K562 (cell line): Measurements from ENCODE around the gene SPRED2. TPM values are rescaled to one million over a fixed set of nuclear protein-coding genes. Genes with fewer than 3 reads are reported as not detected.

Experiments used
- ATAC-seq: fragments of 200-7000 bp; cut with Tn5 transposase; 3 replicates; pipeline ENCODE4 v1.9.1; 2020; ENCODE audit warnings: moderate library complexity
- BruUV-seq: library from RNA; stranded (reverse); fragments of 400-500 nt; replicated peaks from 2 replicates; lab custom pipeline; 2021; lab: Mats Ljungman, UMichigan
- CTCF ChIA-PET: fragments of 300-600 bp; formaldehyde crosslinking; extraction: SDS; loops from one replicate; lab custom pipeline; 2021; ENCODE audit warnings: low intra/inter-chr PET ratio; lab: Yijun Ruan, JAX
- POLR2A ChIA-PET: fragments of 300-600, 350-650 bp; sonication (Branson Sonifier 250); formaldehyde crosslinking; extraction: SDS; loops from one replicate; lab custom pipeline; 2021; ENCODE audit warnings: antibody characterized with exemption, inconsistent platforms; lab: Yijun Ruan, JAX
- DNase-seq, 4 experiments: peaks; one replicate each; pipeline versions ENCODE4 v3.0.0 to v3.0.0-alpha.2; 2011 to 2018; ENCODE audit warnings: low spot score in 3 of 4, mixed read lengths in 3 of 4; ENCODE audit errors: extremely low read depth in 1 of 4
- FAIRE-seq: peaks from 2 replicates; lab custom pipeline; 2011; peaks lifted over from hg19 to GRCh38; lab: Jason Lieb, UNC
- H2AFZ ChIP-seq: 2 replicates; pipeline ENCODE4 v1.6.0; 2011; ENCODE audit warnings: low read depth, low read length, control low read depth, inconsistent platforms
- H3K27ac ChIP-seq: fragments of 200-600 bp; 3 replicates; pipeline ENCODE4 v1.8.0; 2011; ENCODE audit warnings: low read depth, mild to moderate bottlenecking, control low read depth, inconsistent platforms, low read length, moderate library complexity, mixed read lengths; ENCODE audit errors: extremely low read depth
- H3K27me3 ChIP-seq, 2 experiments: fragments of 300-600 bp in 1 of 2; 2 replicates in 1 of 2; 3 replicates in 1 of 2; pipeline versions ENCODE4 v1.6.0 to v1.8.0; 2011; ENCODE audit warnings: inconsistent platforms in 2 of 2, low read length in 2 of 2, mild to moderate bottlenecking in 1 of 2, mixed read lengths in 1 of 2, moderate library complexity in 1 of 2; ENCODE audit not compliant: control insufficient read depth in 2 of 2, insufficient read depth in 2 of 2
- H3K36me3 ChIP-seq: fragments of 300-600 bp; 3 replicates; pipeline ENCODE4 v1.8.0; 2011; ENCODE audit warnings: mild to moderate bottlenecking, low read length, inconsistent platforms; ENCODE audit not compliant: control insufficient read depth, insufficient read depth
- H3K4me1 ChIP-seq, 2 experiments: fragments of 200-600 bp in 1 of 2; replicated peaks in 1 of 2; 2 replicates in 1 of 2; 3 replicates in 1 of 2; pipeline versions ENCODE4 v1.5.1 to v1.8.0; 2011; ENCODE audit warnings: inconsistent platforms in 2 of 2, low read length in 2 of 2, mild to moderate bottlenecking in 1 of 2, mixed read lengths in 1 of 2, moderate library complexity in 1 of 2; ENCODE audit not compliant: control insufficient read depth in 2 of 2, insufficient read depth in 2 of 2
- H3K4me2 ChIP-seq: 2 replicates; pipeline ENCODE4 v1.6.1; 2011; ENCODE audit warnings: low read length, control low read depth, inconsistent platforms, mixed read lengths; ENCODE audit not compliant: insufficient read depth
- H3K4me3 ChIP-seq: fragments of 200-600 bp; sonication (generic), shearing (Covaris generic); 2 replicates; pipeline ENCODE4 v1.5.1; 2016; ENCODE audit warnings: control low read depth, inconsistent platforms
- H3K79me2 ChIP-seq: fragments of 200-600 bp; 3 replicates; pipeline ENCODE4 v1.8.0; 2011; ENCODE audit warnings: low read length, inconsistent platforms; ENCODE audit not compliant: control insufficient read depth, insufficient read depth
- H3K9ac ChIP-seq, 2 experiments: 2 replicates each; pipeline versions ENCODE4 v1.6.0 to v1.6.1; 2011; ENCODE audit warnings: low read depth in 2 of 2, low read length in 2 of 2, control low read depth in 1 of 2, inconsistent platforms in 1 of 2, mild to moderate bottlenecking in 1 of 2, mixed read lengths in 1 of 2; ENCODE audit not compliant: insufficient read depth in 1 of 2
- H3K9me1 ChIP-seq: one replicate; pipeline ENCODE4 v1.6.0; 2011; ENCODE audit warnings: inconsistent platforms, mild to moderate bottlenecking, low read length, moderate library complexity; ENCODE audit not compliant: control insufficient read depth, insufficient read depth
- H3K9me3 ChIP-seq: replicated peaks from 2 replicates; pipeline ENCODE4 v1.5.1; 2011; ENCODE audit warnings: low read depth, low read length, inconsistent platforms; ENCODE audit not compliant: control insufficient read depth, insufficient read depth
- H4K20me1 ChIP-seq: replicated peaks from 2 replicates; pipeline ENCODE4 v1.6.1; 2011; ENCODE audit warnings: low read length, inconsistent platforms, mixed read lengths; ENCODE audit not compliant: control insufficient read depth, insufficient read depth
- BCL6 ChIP-seq: fragments of 250-450 bp; sonication (Bioruptor Pico); IDR thresholded peaks from 2 replicates; pipeline ENCODE4 v1.4.0; 2020
- FOXM1 ChIP-seq, 2 experiments: fragments of 450-650 bp in 1 of 2; sonication (generic) in 1 of 2; formaldehyde crosslinking in 1 of 2; IDR thresholded peaks; 2 replicates each; pipeline versions ENCODE4 v1.6.1 to v1.9.0; 2017 to 2022; ENCODE audit warnings: low read depth in 2 of 2, mild to moderate bottlenecking in 2 of 2, missing genetic modification reagents in 1 of 2, moderate library complexity in 1 of 2
- SIN3A ChIP-seq, 2 experiments: fragments of 150-350 bp in 1 of 2; IDR thresholded peaks; 2 replicates each; pipeline ENCODE4 v1.6.1; 2011 to 2016; ENCODE audit warnings: borderline replicate concordance in 2 of 2, low read depth in 2 of 2, low read length in 2 of 2, mild to moderate bottlenecking in 2 of 2, moderate library complexity in 2 of 2; ENCODE audit not compliant: control insufficient read depth in 1 of 2
- U2AF1 ChIP-seq: fragments of 200-400 bp; formaldehyde crosslinking; optimal IDR thresholded peaks from 2 replicates; pipeline ENCODE3; 2017; ENCODE audit warnings: mild to moderate bottlenecking, low read depth, low read length, moderate library complexity
- ZNF253 ChIP-seq: fragments of 250-450 bp; sonication (Bioruptor Pico); conservative IDR thresholded peaks from 2 replicates; pipeline ENCODE4 v1.6.1; 2021; ENCODE audit warnings: mild to moderate bottlenecking
- WGBS: fragments of 100-300 bp; shearing (Covaris generic); methylation state at CpG from one replicate; pipeline ENCODE4 v1.1.6; 2016; ENCODE audit warnings: low coverage, mixed read lengths; ENCODE audit not compliant: insufficient coverage; ENCODE audit errors: missing lambda C conversion rate; 5-methylcytosine and 5-hydroxymethylcytosine counted together
- in situ Hi-C: fragments of 300-500 bp; cut with MboI; formaldehyde crosslinking; loops from 4 replicates; pipeline ENCODE4 v1.15.0; 2018; ENCODE audit warnings: inconsistent platforms, mixed read lengths
- intact Hi-C: fragments of 100-400 bp; cut with micrococcal nuclease; formaldehyde crosslinking; loops from 2 replicates; pipeline ENCODE4 v1.14.2; 2022
- polyA plus RNA-seq, 8 experiments: library from polyadenylated mRNA; depleted of rRNA in 4 of 8; stranded (reverse) in 5 of 8; unstranded in 3 of 8; fragments of >200 nt; fragmentation: Nextera tagmentation in 2 of 8; fragmentation: Illumina TruSeq in 1 of 8; extraction: Ambion mirVana in 2 of 8; extraction: Trizol in 1 of 8; gene quantifications; 2 replicates each; pipeline versions ENCODE4 v1.2.1 to v1.2.3, GENCODE V29; 2011 to 2014; ENCODE audit warnings: inconsistent platforms in 1 of 8, missing spikeins in 1 of 8
- total RNA-seq, 7 experiments: library from RNA; depleted of rRNA in 6 of 7; stranded (reverse); fragments of >200 nt in 6 of 7; fragmentation: Illumina TruSeq in 2 of 7; extraction: Trizol in 2 of 7; gene quantifications; 2 replicates each; pipeline versions ENCODE4 v1.2.1 to v1.2.3, GENCODE V29; 2011 to 2021; ENCODE audit warnings: low replicate concordance in 1 of 7
- TF ChIP-seq, protein P1 (sequence below): sonication (generic); formaldehyde crosslinking; IDR thresholded peaks from 2 replicates; pipeline ENCODE4 v1.8.1; 2023; ENCODE audit warnings: mild to moderate bottlenecking, missing genetic modification reagents
- TF ChIP-seq, protein P2 (sequence below): fragments of 250-450 bp; sonication (Bioruptor Pico); IDR thresholded peaks from 2 replicates; pipeline ENCODE4 v1.8.0; 2022; ENCODE audit warnings: moderate library complexity, mild to moderate bottlenecking, inconsistent platforms

The SPRED2 gene
- total and polyA plus RNA-seq, 9 of the 15 experiments (the other 6 are each of a cell fraction or from before 2014, with no cell fraction given), result 4.6 to 50.8 (median 14.1) TPM

DNA sequence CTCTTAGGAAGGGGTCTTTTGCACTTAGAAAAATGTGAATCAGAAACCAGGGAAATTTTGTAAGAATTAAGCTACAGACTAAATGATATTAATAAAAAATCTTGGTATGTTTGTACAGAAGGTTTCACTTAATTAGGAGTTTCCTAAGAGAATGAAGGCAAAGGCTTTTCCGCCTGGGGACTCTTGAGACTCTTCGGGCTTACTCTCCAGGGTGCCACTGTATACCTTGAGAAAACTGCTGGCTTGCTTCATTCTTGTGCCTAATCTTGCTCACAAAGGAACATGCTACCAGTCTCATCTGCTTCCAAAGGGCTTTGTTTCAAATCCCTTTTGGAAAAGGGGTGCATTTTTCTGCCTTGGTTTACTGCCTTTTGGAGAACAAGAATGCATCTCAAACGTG lies 155.3 kb downstream of the SPRED2 start:
- POLR2A ChIA-PET, result interaction anchor here (0.6 to 2.7 kb wide), 5 partner anchors 9 to 1181 kb away, joined by 3 to 16 read pairs (median 4); no protein-coding TSS in a partner anchor
- 69% methylated on average over 3 of the region's 3 CpGs for WGBS
- H3K79me2 ChIP-seq, result no peaks in the 10 kb centered on the region
- H2AFZ ChIP-seq, result no peak overlapping the region
- FAIRE-seq (no peak), DNase-seq (no peak), ATAC-seq (no peak)
- no peaks in the 10 kb centered on the region for H4K20me1 ChIP-seq
- in situ Hi-C loops (no loop called here), intact Hi-C loops (loop anchor here (5.0 kb wide), 3 partner anchors 90 to 290 kb away; no protein-coding TSS in a partner anchor)
- no peak overlapping the region for H3K4me3 ChIP-seq
- BruUV-seq, result no TSS peak
- CTCF ChIA-PET, result no interaction called here
- TF ChIP-seq FOXM1 (IDR thresholded peaks at IDR 0.05; ENCODE audit: low read depth), result no peak
- TF ChIP-seq FOXM1 (CRISPR knock-in tag; IDR thresholded peaks at IDR 0.05; ENCODE audit: low read depth), result no peak
- TF ChIP-seq, protein P1, sequence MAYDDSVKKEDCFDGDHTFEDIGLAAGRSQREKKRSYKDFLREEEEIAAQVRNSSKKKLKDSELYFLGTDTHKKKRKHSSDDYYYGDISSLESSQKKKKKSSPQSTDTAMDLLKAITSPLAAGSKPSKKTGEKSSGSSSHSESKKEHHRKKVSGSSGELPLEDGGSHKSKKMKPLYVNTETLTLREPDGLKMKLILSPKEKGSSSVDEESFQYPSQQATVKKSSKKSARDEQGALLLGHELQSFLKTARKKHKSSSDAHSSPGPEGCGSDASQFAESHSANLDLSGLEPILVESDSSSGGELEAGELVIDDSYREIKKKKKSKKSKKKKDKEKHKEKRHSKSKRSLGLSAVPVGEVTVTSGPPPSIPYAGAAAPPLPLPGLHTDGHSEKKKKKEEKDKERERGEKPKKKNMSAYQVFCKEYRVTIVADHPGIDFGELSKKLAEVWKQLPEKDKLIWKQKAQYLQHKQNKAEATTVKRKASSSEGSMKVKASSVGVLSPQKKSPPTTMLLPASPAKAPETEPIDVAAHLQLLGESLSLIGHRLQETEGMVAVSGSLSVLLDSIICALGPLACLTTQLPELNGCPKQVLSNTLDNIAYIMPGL (CRISPR knock-in tag), result no peak
- no peak for TF ChIP-seq SIN3A (IDR thresholded peaks at IDR 0.05; ENCODE audit: borderline replicate concordance in 2 of 2, control insufficient read depth in 1 of 2, low read depth in 2 of 2, low read length in 2 of 2)
- no peak for TF ChIP-seq BCL6
- TF ChIP-seq, protein P2, sequence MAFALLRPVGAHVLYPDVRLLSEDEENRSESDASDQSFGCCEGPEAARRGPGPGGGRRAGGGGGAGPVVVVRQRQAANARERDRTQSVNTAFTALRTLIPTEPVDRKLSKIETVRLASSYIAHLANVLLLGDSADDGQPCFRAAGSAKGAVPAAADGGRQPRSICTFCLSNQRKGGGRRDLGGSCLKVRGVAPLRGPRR, result no peak
- TF ChIP-seq ZNF253 (CRISPR knock-in tag), result no peak
- TF ChIP-seq U2AF1, result no peak
- no peaks in the 10 kb centered on the region for H3K27me3 ChIP-seq
- H3K9ac ChIP-seq, result no peak overlapping the region
- no peaks in the 10 kb centered on the region for H3K9me1 ChIP-seq
- H3K4me1 ChIP-seq, result peaks cover 4 to 17% of the 10 kb centered on the region in 2 experiments; a peak in 4 of 5 replicates
- H3K4me2 ChIP-seq, result no peak overlapping the region
- no peak overlapping the region for H3K27ac ChIP-seq
- peaks cover 13% of the 10 kb centered on the region; the same call in 2 of the 3 replicates for H3K36me3 ChIP-seq
- no peaks in the 10 kb centered on the region for H3K9me3 ChIP-seq
